ENCODE results near the gene PLXDC1.
A peak's percentile ranks its signal among the peaks of the same experiment; 100 is the strongest.

The PLXDC1 gene

DNA sequence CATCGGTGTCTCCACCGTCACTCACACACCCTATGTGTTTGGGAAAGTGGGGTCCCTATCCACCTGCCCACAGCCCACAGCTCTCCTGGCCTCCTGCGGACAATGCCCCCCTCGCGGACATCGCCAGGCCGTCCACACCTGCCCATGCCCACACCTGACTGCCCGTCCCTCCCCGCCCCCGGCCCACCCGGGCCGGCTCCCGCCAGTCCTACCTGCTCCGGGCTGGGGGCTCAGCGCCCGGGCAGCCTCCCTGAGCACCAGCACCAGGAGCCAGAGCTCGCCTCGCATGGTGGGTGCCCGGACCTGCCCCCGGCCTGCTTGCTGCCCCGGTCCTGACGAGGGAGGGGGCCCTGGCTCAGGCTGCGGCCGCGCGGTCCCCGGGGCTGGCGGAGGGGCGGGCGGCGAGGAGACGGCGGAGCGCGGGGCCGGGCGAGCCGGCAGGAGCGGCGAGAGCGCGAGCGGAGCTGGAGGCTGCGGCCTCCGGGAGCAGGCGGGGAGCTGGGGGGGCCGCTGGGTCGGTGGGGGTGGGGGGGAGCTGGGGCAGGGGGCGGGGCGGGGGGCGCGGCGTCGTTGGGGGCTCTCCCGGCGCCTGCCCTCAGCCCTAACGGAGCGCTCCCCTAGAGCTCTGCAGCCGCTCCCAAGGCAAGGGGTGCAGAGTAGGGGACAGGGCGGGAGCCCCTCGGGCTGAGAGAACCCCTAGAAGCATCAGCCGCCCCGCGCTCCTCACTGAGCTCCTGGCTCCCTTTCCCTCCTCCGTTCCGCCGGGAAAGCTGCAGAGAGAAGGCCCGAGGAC lies at the start of gene PLXDC1:
TSS of gene PLXDC1 (minus strand) at position 488 of the 793 bp plus-strand sequence. CDS start at position 288, 200 bp downstream.
- no peak for ATAC-seq
- TF ChIP-seq ZNF565 (CRISPR knock-in tag; conservative IDR thresholded peaks at IDR 0.05; ENCODE audit: low read depth) (no peak), ZFP3 (CRISPR knock-in tag; IDR thresholded peaks at IDR 0.05) (no peak), BACH2 (CRISPR knock-in tag; IDR thresholded peaks at IDR 0.05; ENCODE audit: borderline replicate concordance) (no peak)

DNA sequence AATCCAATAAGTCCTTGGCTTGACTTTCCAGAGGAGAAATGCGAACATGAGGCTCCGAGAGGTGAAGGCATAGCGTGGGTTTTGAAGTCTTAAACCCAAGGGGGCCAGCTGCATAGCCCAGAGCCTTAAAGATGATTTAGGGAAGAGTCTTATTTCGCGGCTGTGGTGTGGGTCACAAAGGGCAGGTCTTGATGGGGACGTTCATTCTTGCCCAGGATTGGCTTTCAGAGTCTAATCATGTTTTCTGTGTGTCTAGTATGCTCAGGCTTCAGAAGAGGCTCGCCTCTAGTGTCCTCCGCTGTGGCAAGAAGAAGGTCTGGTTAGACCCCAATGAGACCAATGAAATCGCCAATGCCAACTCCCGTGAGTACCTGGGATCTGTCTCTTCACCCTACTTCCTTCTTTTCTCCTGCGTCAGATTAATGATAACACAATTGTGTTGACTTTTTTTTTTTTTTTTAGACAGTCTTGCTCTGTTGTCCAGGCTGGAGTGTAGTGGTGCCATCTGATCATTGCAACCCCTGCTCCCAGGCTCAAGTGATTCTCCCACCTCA lies 49.6 kb upstream of the PLXDC1 start:
- no peak for ATAC-seq
- TF ChIP-seq SNAI2 (CRISPR knock-in tag; IDR thresholded peaks at IDR 0.05) (no peak), RARB (CRISPR knock-in tag; IDR thresholded peaks at IDR 0.05) (no peak), OSR1 (CRISPR knock-in tag; IDR thresholded peaks at IDR 0.05) (no peak), ZFP3 (CRISPR knock-in tag; IDR thresholded peaks at IDR 0.05) (no peak), ZNF70 (CRISPR knock-in tag; IDR thresholded peaks at IDR 0.05) (no peak), BACH2 (CRISPR knock-in tag; IDR thresholded peaks at IDR 0.05; ENCODE audit: borderline replicate concordance) (no peak), ZNF565 (CRISPR knock-in tag; conservative IDR thresholded peaks at IDR 0.05; ENCODE audit: low read depth) (no peak), ISL1 (CRISPR knock-in tag; IDR thresholded peaks at IDR 0.05) (no peak), ZNF8 (CRISPR knock-in tag; IDR thresholded peaks at IDR 0.05) (no peak), GLIS3 (CRISPR knock-in tag; IDR thresholded peaks at IDR 0.05) (no peak)
- TF ChIP-seq, protein P1, sequence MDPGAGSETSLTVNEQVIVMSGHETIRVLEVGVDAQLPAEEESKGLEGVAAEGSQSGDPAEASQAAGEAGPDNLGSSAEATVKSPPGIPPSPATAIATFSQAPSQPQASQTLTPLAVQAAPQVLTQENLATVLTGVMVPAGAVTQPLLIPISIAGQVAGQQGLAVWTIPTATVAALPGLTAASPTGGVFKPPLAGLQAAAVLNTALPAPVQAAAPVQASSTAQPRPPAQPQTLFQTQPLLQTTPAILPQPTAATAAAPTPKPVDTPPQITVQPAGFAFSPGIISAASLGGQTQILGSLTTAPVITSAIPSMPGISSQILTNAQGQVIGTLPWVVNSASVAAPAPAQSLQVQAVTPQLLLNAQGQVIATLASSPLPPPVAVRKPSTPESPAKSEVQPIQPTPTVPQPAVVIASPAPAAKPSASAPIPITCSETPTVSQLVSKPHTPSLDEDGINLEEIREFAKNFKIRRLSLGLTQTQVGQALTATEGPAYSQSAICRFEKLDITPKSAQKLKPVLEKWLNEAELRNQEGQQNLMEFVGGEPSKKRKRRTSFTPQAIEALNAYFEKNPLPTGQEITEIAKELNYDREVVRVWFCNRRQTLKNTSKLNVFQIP (CRISPR knock-in tag; IDR thresholded peaks at IDR 0.05; ENCODE audit: borderline replicate concordance, low read depth), result no peak
- TF ChIP-seq, protein P2, sequence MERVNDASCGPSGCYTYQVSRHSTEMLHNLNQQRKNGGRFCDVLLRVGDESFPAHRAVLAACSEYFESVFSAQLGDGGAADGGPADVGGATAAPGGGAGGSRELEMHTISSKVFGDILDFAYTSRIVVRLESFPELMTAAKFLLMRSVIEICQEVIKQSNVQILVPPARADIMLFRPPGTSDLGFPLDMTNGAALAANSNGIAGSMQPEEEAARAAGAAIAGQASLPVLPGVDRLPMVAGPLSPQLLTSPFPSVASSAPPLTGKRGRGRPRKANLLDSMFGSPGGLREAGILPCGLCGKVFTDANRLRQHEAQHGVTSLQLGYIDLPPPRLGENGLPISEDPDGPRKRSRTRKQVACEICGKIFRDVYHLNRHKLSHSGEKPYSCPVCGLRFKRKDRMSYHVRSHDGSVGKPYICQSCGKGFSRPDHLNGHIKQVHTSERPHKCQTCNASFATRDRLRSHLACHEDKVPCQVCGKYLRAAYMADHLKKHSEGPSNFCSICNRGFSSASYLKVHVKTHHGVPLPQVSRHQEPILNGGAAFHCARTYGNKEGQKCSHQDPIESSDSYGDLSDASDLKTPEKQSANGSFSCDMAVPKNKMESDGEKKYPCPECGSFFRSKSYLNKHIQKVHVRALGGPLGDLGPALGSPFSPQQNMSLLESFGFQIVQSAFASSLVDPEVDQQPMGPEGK (CRISPR knock-in tag; IDR thresholded peaks at IDR 0.05; ENCODE audit: borderline replicate concordance), result no peak
- TF ChIP-seq, protein P3, sequence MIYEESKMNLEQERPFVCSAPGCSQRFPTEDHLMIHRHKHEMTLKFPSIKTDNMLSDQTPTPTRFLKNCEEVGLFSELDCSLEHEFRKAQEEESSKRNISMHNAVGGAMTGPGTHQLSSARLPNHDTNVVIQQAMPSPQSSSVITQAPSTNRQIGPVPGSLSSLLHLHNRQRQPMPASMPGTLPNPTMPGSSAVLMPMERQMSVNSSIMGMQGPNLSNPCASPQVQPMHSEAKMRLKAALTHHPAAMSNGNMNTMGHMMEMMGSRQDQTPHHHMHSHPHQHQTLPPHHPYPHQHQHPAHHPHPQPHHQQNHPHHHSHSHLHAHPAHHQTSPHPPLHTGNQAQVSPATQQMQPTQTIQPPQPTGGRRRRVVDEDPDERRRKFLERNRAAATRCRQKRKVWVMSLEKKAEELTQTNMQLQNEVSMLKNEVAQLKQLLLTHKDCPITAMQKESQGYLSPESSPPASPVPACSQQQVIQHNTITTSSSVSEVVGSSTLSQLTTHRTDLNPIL (CRISPR knock-in tag; IDR thresholded peaks at IDR 0.05; ENCODE audit: low read depth), result no peak
- TF ChIP-seq, protein P4, sequence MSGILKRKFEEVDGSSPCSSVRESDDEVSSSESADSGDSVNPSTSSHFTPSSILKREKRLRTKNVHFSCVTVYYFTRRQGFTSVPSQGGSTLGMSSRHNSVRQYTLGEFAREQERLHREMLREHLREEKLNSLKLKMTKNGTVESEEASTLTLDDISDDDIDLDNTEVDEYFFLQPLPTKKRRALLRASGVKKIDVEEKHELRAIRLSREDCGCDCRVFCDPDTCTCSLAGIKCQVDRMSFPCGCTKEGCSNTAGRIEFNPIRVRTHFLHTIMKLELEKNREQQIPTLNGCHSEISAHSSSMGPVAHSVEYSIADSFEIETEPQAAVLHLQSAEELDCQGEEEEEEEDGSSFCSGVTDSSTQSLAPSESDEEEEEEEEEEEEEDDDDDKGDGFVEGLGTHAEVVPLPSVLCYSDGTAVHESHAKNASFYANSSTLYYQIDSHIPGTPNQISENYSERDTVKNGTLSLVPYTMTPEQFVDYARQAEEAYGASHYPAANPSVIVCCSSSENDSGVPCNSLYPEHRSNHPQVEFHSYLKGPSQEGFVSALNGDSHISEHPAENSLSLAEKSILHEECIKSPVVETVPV (CRISPR knock-in tag; IDR thresholded peaks at IDR 0.05), result no peak

DNA sequence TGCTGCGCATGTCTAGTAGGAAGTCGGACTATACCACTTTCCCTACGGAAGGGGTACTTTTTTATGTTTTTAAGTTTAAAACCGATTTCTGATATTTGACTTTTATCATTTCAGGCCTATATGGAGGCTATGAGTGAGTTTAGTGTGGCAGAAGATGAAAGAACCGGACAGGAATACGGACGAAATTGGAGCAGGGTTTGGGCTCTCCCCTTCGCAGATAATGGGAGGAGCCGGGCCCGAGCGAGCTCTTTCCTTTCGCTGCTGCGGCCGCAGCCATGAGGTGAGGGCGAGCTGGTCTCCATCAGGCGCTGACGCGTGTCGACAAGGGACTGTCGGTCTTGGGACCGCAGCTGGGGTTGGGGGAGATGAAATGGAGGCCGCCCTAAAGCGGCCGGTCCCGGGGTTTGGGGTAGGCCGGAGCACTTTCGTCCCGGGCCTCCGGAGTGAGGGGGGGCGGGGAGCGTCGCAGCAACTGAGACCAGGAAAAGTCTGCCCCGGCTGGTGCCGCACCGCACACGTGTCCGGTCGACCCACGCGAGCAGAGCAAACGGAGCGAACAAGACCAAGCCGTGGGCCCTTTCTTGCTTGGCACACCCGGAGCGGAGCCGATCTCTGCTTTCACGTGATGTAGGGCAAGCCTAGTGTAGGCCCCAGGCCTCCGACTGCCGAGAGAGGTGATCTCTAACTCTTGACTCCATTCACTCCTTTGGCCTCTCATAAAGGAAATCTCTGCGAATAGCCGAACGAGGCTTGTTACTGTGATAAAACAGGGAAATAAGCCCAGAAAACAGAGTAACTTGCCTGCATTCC lies 48.8 kb upstream of the PLXDC1 start, which contains the start of gene RPL19:
TSS of gene RPL19 (plus strand) at position 214 of the 810 bp plus-strand sequence. CDS start at position 276, 62 bp downstream.
- ATAC-seq, result peak; percentile 57
- TF ChIP-seq TCF4 (CRISPR knock-in tag; IDR thresholded peaks at IDR 0.05; ENCODE audit: borderline replicate concordance) (no peak), GLIS3 (CRISPR knock-in tag; IDR thresholded peaks at IDR 0.05) (0 out of 2 replicates have a peak, but pooled peaks have one; percentile 30), SNAI2 (CRISPR knock-in tag; IDR thresholded peaks at IDR 0.05) (no peak), ZNF565 (CRISPR knock-in tag; conservative IDR thresholded peaks at IDR 0.05; ENCODE audit: low read depth) (no peak), CSDC2 (CRISPR knock-in tag; IDR thresholded peaks at IDR 0.05) (peak; percentile 58; the same call in 1 of the 2 replicates), ESRRG (CRISPR knock-in tag; IDR thresholded peaks at IDR 0.05) (no peak), ZFP3 (CRISPR knock-in tag; IDR thresholded peaks at IDR 0.05) (0 out of 2 replicates have a peak, but pooled peaks have one; percentile 19)
- TF ChIP-seq, protein P5, sequence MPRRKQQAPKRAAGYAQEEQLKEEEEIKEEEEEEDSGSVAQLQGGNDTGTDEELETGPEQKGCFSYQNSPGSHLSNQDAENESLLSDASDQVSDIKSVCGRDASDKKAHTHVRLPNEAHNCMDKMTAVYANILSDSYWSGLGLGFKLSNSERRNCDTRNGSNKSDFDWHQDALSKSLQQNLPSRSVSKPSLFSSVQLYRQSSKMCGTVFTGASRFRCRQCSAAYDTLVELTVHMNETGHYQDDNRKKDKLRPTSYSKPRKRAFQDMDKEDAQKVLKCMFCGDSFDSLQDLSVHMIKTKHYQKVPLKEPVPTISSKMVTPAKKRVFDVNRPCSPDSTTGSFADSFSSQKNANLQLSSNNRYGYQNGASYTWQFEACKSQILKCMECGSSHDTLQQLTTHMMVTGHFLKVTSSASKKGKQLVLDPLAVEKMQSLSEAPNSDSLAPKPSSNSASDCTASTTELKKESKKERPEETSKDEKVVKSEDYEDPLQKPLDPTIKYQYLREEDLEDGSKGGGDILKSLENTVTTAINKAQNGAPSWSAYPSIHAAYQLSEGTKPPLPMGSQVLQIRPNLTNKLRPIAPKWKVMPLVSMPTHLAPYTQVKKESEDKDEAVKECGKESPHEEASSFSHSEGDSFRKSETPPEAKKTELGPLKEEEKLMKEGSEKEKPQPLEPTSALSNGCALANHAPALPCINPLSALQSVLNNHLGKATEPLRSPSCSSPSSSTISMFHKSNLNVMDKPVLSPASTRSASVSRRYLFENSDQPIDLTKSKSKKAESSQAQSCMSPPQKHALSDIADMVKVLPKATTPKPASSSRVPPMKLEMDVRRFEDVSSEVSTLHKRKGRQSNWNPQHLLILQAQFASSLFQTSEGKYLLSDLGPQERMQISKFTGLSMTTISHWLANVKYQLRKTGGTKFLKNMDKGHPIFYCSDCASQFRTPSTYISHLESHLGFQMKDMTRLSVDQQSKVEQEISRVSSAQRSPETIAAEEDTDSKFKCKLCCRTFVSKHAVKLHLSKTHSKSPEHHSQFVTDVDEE (CRISPR knock-in tag; IDR thresholded peaks at IDR 0.05), result no peak; the same call in 1 of the 2 replicates

Data from SK-N-SH treated with all-trans-retinoic acid at 6 μM for 48 hours (cell line).